ENCODE data around the gene CGB2.

- no peak for TF ChIP-seq EZH2 (IDR thresholded peaks at IDR 0.05; ENCODE audit: low read depth)
- TF ChIP-seq, protein P1, sequence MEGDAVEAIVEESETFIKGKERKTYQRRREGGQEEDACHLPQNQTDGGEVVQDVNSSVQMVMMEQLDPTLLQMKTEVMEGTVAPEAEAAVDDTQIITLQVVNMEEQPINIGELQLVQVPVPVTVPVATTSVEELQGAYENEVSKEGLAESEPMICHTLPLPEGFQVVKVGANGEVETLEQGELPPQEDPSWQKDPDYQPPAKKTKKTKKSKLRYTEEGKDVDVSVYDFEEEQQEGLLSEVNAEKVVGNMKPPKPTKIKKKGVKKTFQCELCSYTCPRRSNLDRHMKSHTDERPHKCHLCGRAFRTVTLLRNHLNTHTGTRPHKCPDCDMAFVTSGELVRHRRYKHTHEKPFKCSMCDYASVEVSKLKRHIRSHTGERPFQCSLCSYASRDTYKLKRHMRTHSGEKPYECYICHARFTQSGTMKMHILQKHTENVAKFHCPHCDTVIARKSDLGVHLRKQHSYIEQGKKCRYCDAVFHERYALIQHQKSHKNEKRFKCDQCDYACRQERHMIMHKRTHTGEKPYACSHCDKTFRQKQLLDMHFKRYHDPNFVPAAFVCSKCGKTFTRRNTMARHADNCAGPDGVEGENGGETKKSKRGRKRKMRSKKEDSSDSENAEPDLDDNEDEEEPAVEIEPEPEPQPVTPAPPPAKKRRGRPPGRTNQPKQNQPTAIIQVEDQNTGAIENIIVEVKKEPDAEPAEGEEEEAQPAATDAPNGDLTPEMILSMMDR (conservative IDR thresholded peaks at IDR 0.05): no peak
These were observed 26.9 kb downstream of the CGB2 start for GRCh38 chr19:49058562-49058961.

All from PC-9 (cell line).